ENCODE measurements around the gene BTNL9.
"Not testable (repeated sequence)": the region's sequence is repeated elsewhere in the genome, so short reads cannot be mapped to it uniquely, and the experiment has no call there.

BTNL9 gene

GRCh38 chr5:181101030-181101641 is 61.1 kb downstream of the BTNL9 start:
- not testable (repeated sequence) for DNase-seq

DNA sequence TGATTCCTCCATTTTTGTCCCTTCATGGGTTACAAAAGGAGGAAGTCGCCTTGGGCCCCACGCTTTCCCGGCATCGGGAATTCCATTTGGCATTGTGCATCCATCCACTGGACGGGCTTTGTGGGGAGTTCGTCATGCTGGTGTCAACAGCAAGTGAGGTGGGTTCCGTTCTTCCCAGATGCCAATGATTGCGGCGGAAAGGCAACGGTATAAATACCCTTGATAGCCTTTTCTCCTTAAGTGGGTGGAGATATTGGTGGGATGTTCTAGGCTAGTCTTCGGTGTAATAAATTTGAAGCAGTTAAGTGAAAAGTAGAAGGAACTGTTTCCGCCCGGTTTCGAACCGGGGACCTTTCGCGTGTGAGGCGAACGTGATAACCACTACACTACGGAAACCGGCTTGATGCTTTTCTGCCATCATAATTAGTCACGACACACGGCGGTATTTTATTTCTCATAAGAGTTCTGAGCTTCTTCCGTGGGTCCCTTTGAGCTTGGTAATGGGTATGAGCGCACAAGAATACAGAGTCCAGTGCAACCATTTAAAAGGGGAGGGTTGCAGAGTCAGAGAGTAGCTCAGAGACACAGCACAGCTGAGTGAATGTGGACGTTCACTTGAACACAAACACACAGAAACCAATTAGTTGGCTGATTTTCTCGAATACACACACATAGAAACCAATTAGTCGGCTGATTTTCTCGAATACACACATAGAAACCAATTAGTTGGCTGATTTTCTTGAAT is 62.0 kb downstream of the BTNL9 start:
- not testable (repeated sequence) for DNase-seq

DNA sequence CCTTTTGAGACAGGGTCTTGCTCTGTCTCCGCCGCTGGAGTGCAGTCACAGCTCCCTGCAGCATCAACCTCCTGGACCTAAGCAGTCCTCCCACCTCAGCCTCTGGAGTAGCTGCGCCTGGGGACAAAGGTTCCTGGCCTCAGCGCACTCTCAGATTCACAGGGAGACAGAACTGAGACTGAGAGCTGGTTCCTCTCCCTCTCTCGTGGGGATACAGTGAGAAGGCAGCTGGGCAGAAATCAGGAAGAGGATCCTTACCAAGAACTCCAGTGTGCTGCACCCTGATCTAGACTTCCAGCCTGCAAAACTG is 64.1 kb downstream of the BTNL9 start:
- not testable (repeated sequence) for DNase-seq

- DNase-seq, result not testable (repeated sequence)
Observed at GRCh38 chr5:181104606-181105390, 64.7 kb downstream of the BTNL9 start.

DNA sequence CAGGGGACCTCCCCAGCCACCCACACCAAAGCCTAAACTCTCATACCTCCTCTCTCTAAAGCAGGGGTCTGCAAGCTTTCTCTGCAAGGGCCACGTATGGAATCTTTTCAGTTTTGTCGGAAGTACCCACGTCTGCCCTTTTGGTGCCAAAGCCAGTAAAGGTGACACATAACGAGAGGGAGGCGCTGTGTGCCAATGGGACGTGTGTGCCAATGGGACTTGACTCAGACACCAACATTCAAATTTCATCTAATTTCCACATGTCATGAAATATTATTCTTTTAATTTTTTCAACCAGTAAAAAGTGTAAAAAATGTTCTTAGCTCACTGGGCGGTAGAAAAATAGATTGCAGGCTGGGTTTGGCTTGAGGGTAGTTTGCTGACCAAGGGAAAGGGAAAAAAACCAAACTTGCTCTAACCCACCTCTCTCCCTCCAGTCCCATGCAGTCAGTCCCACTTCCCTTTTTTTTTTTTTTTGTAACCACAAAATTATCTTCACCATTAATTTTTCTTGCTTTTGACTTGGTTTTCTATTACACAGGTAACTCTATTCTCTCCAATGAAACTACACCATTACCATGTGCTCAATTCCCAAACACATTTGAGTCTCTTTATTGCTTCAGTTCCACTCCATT is 65.4 kb downstream of the BTNL9 start:
- DNase-seq, result no peak

- no peak for DNase-seq
Observed at GRCh38 chr5:181107699-181108098, 67.6 kb downstream of the BTNL9 start.

DNA sequence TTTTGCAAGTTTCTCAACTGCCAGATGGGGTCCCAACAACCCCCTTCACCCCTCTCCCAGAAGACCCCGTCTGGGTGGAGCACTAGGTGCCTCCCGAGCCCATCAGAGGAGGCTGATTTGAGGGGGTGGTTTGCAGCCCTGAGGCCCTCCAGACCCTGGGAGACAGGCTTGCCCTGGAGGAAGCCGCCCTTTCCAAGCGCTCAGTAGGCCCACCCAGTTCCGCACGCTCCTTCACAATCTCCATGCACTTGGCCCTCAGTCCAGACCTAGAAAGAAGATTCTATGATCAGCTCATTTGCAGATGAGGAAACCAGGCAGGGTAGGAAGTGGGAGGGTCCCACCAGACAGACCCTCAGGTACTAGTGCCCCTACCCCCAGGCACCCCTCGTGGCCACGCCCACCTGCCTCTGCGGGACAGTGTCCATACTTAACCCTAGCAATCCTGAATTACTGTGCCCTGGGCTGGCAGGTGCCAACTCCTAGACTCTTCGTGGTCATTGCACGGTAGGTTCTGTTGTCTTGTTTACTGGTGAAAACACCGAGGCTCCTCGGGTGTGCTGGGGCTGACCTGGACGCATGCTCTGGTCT is 68.6 kb downstream of the BTNL9 start:
- no peak for DNase-seq

GRCh38 chr5:181109489-181110013 is 69.5 kb downstream of the BTNL9 start:
- no peak for DNase-seq

GRCh38 chr5:181111010-181111409 is 70.9 kb downstream of the BTNL9 start:
- DNase-seq, result no peak

All from CD4-positive, alpha-beta T cell treated with Interleukin-17A for 4 hours (primary cell).